Measurements from ENCODE around the gene VPS51.

Gene VPS51

GRCh38 chr11:65126624-65127274, 30.7 kb downstream of the VPS51 start:
- H3K36me3 ChIP-seq (replicated peaks; ENCODE audit: insufficient read depth, low read length), result peaks cover 18% of the 10 kb centered on the region
- TF ChIP-seq EZH2 (optimal IDR thresholded peaks at IDR 0.05; ENCODE audit: low read depth, low read length), result no peak
- no peak for TF ChIP-seq EZH2phosphoT487 (IDR thresholded peaks at IDR 0.05; ENCODE audit: low read length)
- TF ChIP-seq, protein P1, sequence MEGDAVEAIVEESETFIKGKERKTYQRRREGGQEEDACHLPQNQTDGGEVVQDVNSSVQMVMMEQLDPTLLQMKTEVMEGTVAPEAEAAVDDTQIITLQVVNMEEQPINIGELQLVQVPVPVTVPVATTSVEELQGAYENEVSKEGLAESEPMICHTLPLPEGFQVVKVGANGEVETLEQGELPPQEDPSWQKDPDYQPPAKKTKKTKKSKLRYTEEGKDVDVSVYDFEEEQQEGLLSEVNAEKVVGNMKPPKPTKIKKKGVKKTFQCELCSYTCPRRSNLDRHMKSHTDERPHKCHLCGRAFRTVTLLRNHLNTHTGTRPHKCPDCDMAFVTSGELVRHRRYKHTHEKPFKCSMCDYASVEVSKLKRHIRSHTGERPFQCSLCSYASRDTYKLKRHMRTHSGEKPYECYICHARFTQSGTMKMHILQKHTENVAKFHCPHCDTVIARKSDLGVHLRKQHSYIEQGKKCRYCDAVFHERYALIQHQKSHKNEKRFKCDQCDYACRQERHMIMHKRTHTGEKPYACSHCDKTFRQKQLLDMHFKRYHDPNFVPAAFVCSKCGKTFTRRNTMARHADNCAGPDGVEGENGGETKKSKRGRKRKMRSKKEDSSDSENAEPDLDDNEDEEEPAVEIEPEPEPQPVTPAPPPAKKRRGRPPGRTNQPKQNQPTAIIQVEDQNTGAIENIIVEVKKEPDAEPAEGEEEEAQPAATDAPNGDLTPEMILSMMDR (IDR thresholded peaks at IDR 0.05; ENCODE audit: low read length), result no peak

GRCh38 chr11:65127473-65128181, 31.6 kb downstream of the VPS51 start:
- Histone ChIP-seq H3K4me2 (ENCODE audit: low read depth, low read length) (no peak overlapping the region), H3K9me2 (replicated peaks; ENCODE audit: insufficient read depth, low read length) (no peaks in the 10 kb centered on the region), H3K79me2 (ENCODE audit: low read length) (peaks cover 77% of the 10 kb centered on the region), H2AFZ (ENCODE audit: low read length) (no peak overlapping the region), H3F3A (ENCODE audit: insufficient read depth, low read length) (peaks cover 54% of the 10 kb centered on the region), H3K36me3 (replicated peaks; ENCODE audit: insufficient read depth, low read length) (peaks cover 19% of the 10 kb centered on the region), H3K27ac (ENCODE audit: low read length) (no peak overlapping the region), H3K9me3 (replicated peaks; ENCODE audit: insufficient read depth, low read length) (no peaks in the 10 kb centered on the region), H3K4me3 (ENCODE audit: low read length) (no peak overlapping the region), H3K9ac (ENCODE audit: low read length) (no peak overlapping the region), H3K4me1 (ENCODE audit: low read length) (peaks cover 19% of the 10 kb centered on the region), H3K27me3 (replicated peaks; ENCODE audit: insufficient read depth, low read length) (no peaks in the 10 kb centered on the region), H4K20me1 (ENCODE audit: insufficient read depth, low read length) (no peaks in the 10 kb centered on the region)
- no peak for DNase-seq
- TF ChIP-seq EZH2 (optimal IDR thresholded peaks at IDR 0.05; ENCODE audit: low read depth, low read length) (no peak), EZH2phosphoT487 (IDR thresholded peaks at IDR 0.05; ENCODE audit: low read length) (no peak)
- TF ChIP-seq, protein P1 (IDR thresholded peaks at IDR 0.05; ENCODE audit: low read length), result no peak

More at GRCh38 chr11:65126624-65127274, 30.7 kb downstream of the VPS51 start:
- Histone ChIP-seq H4K20me1 (ENCODE audit: insufficient read depth, low read length) (no peaks in the 10 kb centered on the region), H3K27ac (ENCODE audit: low read length) (no peak overlapping the region; the same call in 1 of the 2 replicates), H3K4me1 (ENCODE audit: low read length) (peaks cover 14% of the 10 kb centered on the region), H3F3A (ENCODE audit: insufficient read depth, low read length) (peaks cover 46% of the 10 kb centered on the region), H3K4me2 (ENCODE audit: low read depth, low read length) (no peak overlapping the region), H2AFZ (ENCODE audit: low read length) (no peak overlapping the region), H3K4me3 (ENCODE audit: low read length) (no peak overlapping the region), H3K9me3 (replicated peaks; ENCODE audit: insufficient read depth, low read length) (no peaks in the 10 kb centered on the region), H3K9ac (ENCODE audit: low read length) (no peak overlapping the region), H3K9me2 (replicated peaks; ENCODE audit: insufficient read depth, low read length) (no peaks in the 10 kb centered on the region), H3K79me2 (ENCODE audit: low read length) (peaks cover 79% of the 10 kb centered on the region), H3K27me3 (replicated peaks; ENCODE audit: insufficient read depth, low read length) (no peaks in the 10 kb centered on the region)
- no peak for DNase-seq

DNA sequence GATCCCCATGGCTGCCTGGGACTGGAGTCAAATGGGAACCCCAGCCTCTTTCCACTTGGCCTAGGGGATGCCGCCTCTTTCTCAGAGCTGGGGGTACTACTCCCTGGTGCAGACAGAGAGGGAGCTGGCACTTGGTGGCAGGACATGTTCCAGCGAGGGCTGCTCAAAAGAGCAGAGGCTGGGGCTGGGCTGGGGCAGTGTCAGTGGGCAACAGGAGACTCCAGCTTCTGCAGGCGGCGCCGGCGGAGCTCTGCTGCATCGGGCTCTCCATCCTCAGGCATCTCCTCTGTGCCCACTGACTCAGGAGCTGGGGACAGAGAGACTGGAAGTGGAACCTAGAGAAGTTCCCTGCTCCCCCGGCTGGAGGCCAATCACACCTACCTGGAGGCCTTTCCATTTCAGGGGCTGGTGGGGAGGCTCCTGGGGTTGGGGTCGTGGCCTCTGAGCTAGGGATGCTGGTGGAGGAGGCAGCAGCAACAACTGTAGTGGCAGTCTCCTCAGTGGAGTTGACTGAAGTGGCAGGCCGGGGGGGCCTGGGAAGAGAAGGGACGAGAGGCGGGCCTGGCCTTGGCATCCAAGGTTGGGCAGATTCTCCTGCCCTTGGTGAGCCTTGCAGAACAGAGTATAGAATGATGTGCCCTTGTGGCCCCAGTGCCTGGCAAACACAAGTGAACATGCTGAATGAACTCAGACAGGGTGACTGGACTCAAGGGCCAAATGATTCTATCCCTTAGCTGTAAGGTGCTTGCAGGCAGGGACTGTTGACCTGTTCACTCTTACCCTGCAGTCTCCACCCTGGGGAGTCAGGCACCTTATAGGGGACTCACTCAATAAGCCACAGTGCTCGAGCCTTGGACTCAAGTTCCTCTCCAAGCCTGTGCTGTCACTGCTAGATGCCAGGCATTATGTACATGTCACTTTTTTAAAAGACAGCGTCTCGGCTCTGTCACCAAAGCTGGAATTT, 32.5 kb downstream of the VPS51 start:
- TF ChIP-seq, protein P1 (IDR thresholded peaks at IDR 0.05; ENCODE audit: low read length), result no peak
- TF ChIP-seq EZH2 (optimal IDR thresholded peaks at IDR 0.05; ENCODE audit: low read depth, low read length) (no peak), EZH2phosphoT487 (IDR thresholded peaks at IDR 0.05; ENCODE audit: low read length) (no peak)

More for the DNA sequence above, 32.5 kb downstream of the VPS51 start:
- no peak overlapping the region for H3K27ac ChIP-seq (ENCODE audit: low read length)
- no peak overlapping the region for H3K4me3 ChIP-seq (ENCODE audit: low read length)
- peaks cover 62% of the 10 kb centered on the region for H3F3A ChIP-seq (ENCODE audit: insufficient read depth, low read length)
- H3K9me3 ChIP-seq (replicated peaks; ENCODE audit: insufficient read depth, low read length), result no peaks in the 10 kb centered on the region
- no peak overlapping the region for H2AFZ ChIP-seq (ENCODE audit: low read length)
- peaks cover 15% of the 10 kb centered on the region for H3K4me1 ChIP-seq (ENCODE audit: low read length)
- no peaks in the 10 kb centered on the region for H4K20me1 ChIP-seq (ENCODE audit: insufficient read depth, low read length)
- H3K4me2 ChIP-seq (ENCODE audit: low read depth, low read length), result no peak overlapping the region
- DNase-seq, result no peak
- no peaks in the 10 kb centered on the region for H3K27me3 ChIP-seq (replicated peaks; ENCODE audit: insufficient read depth, low read length)
- H3K9me2 ChIP-seq (replicated peaks; ENCODE audit: insufficient read depth, low read length), result no peaks in the 10 kb centered on the region
- peaks cover 77% of the 10 kb centered on the region for H3K79me2 ChIP-seq (ENCODE audit: low read length)
- H3K9ac ChIP-seq (ENCODE audit: low read length), result no peak overlapping the region
- peaks cover 19% of the 10 kb centered on the region for H3K36me3 ChIP-seq (replicated peaks; ENCODE audit: insufficient read depth, low read length)

Data from MM.1S (cell line).